Common myeloid progenitor, CD34-positive (primary cell): ENCODE measurements around the gene HMCN2.

ENCODE experiments used
- CTCF ChIA-PET: fragments of 350-600 bp; sonication (Branson Sonifier 250); formaldehyde crosslinking; loops from one replicate; lab custom pipeline; 2021; ENCODE audit warnings: antibody characterized with exemption; lab: Charles Lee
- POLR2A ChIA-PET: fragments of 350-600 bp; sonication (Branson Sonifier 250); formaldehyde crosslinking; loops from one replicate; lab custom pipeline; 2021; ENCODE audit warnings: antibody characterized with exemption; lab: Charles Lee
- DNase-seq, 3 donors: peaks; one replicate each; pipeline versions ENCODE4 v3.0.0 to v3.0.0-alpha.2; 2013
- H3K27ac ChIP-seq, 2 experiments: 1 replicate in 1 of 2; 2 replicates in 1 of 2; pipeline ENCODE4 v1.7.0; 2013; ENCODE audit warnings: inconsistent platforms in 2 of 2, low read length in 2 of 2, mild to moderate bottlenecking in 2 of 2, low read depth in 1 of 2, moderate library complexity in 1 of 2; ENCODE audit not compliant: severe bottlenecking in 2 of 2, insufficient read depth in 1 of 2, poor library complexity in 1 of 2
- H3K27me3 ChIP-seq, 5 experiments: replicated peaks in 2 of 5; 1 replicate in 3 of 5; 2 replicates in 2 of 5; pipeline versions ENCODE4 v1.6.1 to v1.7.0; 2013; ENCODE audit warnings: low read length in 4 of 5, mild to moderate bottlenecking in 2 of 5, moderate library complexity in 2 of 5, inconsistent platforms in 1 of 5; ENCODE audit not compliant: insufficient read depth in 5 of 5, control insufficient read depth in 4 of 5
- H3K36me3 ChIP-seq, 4 experiments: 1 replicate in 2 of 4; 2 replicates in 2 of 4; pipeline versions ENCODE4 v1.6.1 to v1.7.0; 2013; ENCODE audit warnings: low read length in 3 of 4, control low read depth in 1 of 4, mild to moderate bottlenecking in 1 of 4; ENCODE audit not compliant: control insufficient read depth in 4 of 4, insufficient read depth in 4 of 4
- H3K4me1 ChIP-seq, 4 experiments: 1 replicate in 3 of 4; 2 replicates in 1 of 4; pipeline versions ENCODE4 v1.6.1 to v1.7.1; 2013; ENCODE audit warnings: low read length in 3 of 4, mild to moderate bottlenecking in 3 of 4, control low read depth in 1 of 4, inconsistent platforms in 1 of 4, moderate library complexity in 1 of 4; ENCODE audit not compliant: control insufficient read depth in 4 of 4, insufficient read depth in 4 of 4; ENCODE audit errors: control extremely low read depth in 1 of 4
- H3K4me3 ChIP-seq, 7 experiments: 1 replicate in 4 of 7; 2 replicates in 3 of 7; pipeline versions ENCODE4 v1.5.1 to v1.7.0; 2013; ENCODE audit warnings: mild to moderate bottlenecking in 7 of 7, low read length in 6 of 7, moderate library complexity in 6 of 7, inconsistent platforms in 2 of 7, low read depth in 2 of 7, control low read depth in 1 of 7; ENCODE audit not compliant: insufficient read depth in 4 of 7, control insufficient read depth in 1 of 7; ENCODE audit errors: extremely low read depth in 1 of 7
- H3K9me3 ChIP-seq, 5 experiments: 1 replicate in 4 of 5; 2 replicates in 1 of 5; pipeline versions ENCODE4 v1.6.1 to v1.7.1; 2013; ENCODE audit warnings: low read length in 4 of 5, mild to moderate bottlenecking in 2 of 5, inconsistent platforms in 1 of 5, low read depth in 1 of 5, moderate library complexity in 1 of 5; ENCODE audit not compliant: control insufficient read depth in 4 of 5, insufficient read depth in 2 of 5; ENCODE audit errors: control extremely low read depth in 1 of 5
- WGBS: methylation state at CpG from one replicate; pipeline ENCODE4 v1.1.5; 2013; ENCODE audit not compliant: insufficient coverage; 5-methylcytosine and 5-hydroxymethylcytosine counted together

The HMCN2 gene

DNA sequence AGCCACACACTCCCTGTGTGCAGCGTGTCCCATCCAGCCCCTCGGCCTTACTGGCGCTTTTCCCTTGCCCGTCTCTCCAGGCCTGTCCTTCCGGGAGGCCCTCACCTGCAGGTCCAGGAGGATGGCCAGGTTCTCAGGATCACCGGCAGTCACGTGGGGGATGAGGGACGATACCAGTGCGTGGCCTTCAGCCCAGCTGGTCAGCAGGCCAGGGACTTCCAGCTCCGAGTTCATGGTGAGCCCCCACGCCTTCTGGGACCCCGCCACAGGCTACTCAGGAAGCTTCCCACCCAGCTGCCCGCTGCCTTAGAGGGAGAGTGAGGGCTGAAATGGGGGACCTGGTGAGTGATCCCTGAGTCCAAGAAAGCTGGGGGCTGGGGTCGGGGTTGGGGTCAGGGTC is 85.8 kb downstream of the HMCN2 start:
- ChIA-PET POLR2A (interaction anchor here (0.6 kb wide), 1 partner anchor 50 kb away, joined by 3 read pairs; no protein-coding TSS in a partner anchor), CTCF (no interaction called here)
- DNase-seq: no peak
- Histone ChIP-seq H3K27me3 (peaks cover 0 to 3% (median 0%) of the 10 kb centered on the region in 5 experiments), H3K9me3 (no peaks in the 10 kb centered on the region), H3K27ac (no peak overlapping the region), H3K4me1 (no peaks in the 10 kb centered on the region), H3K36me3 (no peaks in the 10 kb centered on the region), H3K4me3 (no peak overlapping the region)
- 94% methylated on average over 12 of the region's 14 CpGs for WGBS

DNA sequence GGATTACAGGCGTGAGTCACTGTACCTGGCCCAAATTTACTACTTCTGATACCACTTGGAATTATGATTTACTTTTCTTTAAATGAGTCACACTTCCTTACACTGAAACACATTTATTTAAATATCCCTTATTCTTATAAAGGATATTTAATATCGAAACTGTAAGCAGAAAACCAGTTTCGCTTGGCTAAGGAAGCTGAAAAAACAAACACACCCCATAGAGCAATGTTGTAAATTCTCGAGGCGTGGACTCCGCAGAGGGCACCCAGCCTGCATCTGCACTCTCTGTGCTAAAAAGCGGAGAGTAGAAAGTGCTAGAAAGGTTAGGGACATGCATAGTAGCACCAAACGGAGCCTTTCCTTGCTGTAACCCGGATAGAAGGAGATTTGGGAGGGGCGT is 86.5 kb downstream of the HMCN2 start:
- no peak overlapping the region for H3K4me3 ChIP-seq
- H3K9me3 ChIP-seq: no peaks in the 10 kb centered on the region
- CTCF ChIA-PET: no interaction called here
- no peak overlapping the region for H3K27ac ChIP-seq
- 94% methylated on average over 3 of the region's 10 CpGs for WGBS
- no peaks in the 10 kb centered on the region for H3K4me1 ChIP-seq
- POLR2A ChIA-PET: no interaction called here
- DNase-seq: no peak
- peaks cover 0 to 3% (median 0%) of the 10 kb centered on the region in 5 experiments for H3K27me3 ChIP-seq
- no peaks in the 10 kb centered on the region for H3K36me3 ChIP-seq

DNA sequence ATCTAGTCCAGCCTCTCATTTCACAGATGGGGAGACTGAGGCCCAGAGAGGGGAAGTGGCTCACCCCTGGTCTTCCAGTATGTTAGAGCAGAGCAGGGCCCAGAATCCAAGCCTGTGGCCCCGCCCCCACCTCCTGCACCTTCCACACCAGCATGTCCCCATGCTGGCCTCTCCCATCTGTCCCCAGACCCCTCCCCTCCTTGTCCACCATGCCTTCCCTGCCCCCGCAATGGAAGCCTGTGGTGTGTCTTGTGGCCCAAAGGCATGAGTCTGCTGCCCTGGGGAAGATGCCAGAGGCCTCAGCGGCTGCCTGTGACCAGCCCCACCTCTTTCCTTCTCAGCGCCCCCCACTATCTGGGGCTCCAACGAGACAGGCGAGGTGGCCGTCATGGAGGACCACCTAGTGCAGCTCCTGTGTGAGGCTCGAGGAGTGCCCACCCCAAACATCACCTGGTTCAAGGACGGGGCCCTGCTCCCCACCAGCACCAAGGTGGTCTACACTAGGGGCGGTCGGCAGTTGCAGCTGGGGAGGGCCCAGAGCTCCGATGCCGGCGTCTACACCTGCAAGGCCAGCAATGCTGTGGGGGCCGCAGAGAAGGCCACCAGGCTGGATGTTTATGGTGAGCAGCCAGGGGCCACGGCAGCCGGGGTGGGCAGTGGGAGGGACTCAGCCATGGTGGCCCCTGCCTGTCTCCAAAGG is 87.2 kb downstream of the HMCN2 start:
- Histone ChIP-seq H3K27ac (no peak overlapping the region), H3K4me1 (no peaks in the 10 kb centered on the region), H3K36me3 (no peaks in the 10 kb centered on the region), H3K4me3 (no peak overlapping the region), H3K9me3 (no peaks in the 10 kb centered on the region), H3K27me3 (peaks cover 0 to 3% (median 0%) of the 10 kb centered on the region in 5 experiments)
- POLR2A ChIA-PET: interaction anchor here (0.6 kb wide), 1 partner anchor 666 kb away, joined by 3 read pairs; no protein-coding TSS in a partner anchor
- 98% methylated on average over 14 of the region's 17 CpGs for WGBS
- no peak for DNase-seq
- CTCF ChIA-PET: interaction anchor here (1.1 kb wide), 1 partner anchor 47 kb away, joined by 3 read pairs; no protein-coding TSS in a partner anchor

DNA sequence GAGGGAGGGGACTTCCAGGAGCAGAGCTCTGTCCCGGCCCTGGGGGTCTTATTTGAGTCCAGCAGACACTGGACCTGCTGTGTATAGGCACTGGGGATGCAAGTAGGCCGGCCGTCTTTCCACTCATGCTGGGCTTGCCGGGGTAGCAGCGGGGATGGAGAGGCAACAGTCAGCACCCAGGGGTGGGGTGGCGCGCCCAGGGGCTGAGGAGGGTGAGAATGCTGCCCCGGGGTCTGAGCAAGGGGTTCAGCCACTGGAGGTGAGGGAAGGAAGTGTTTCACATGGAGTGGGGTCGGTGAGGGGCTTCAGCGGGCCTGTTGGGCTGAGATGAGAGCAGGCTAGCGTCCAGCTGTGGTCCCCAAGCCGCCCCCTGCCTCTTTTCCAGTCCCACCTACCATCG is 88.8 kb downstream of the HMCN2 start:
- Histone ChIP-seq H3K4me3 (no peak overlapping the region), H3K27me3 (peaks cover 0 to 3% (median 0%) of the 10 kb centered on the region in 5 experiments), H3K27ac (no peak overlapping the region), H3K9me3 (no peaks in the 10 kb centered on the region), H3K36me3 (no peaks in the 10 kb centered on the region), H3K4me1 (no peaks in the 10 kb centered on the region)
- WGBS: 96% methylated on average over 11 of the region's 13 CpGs
- ChIA-PET POLR2A (no interaction called here), CTCF (no interaction called here)
- no peak for DNase-seq

DNA sequence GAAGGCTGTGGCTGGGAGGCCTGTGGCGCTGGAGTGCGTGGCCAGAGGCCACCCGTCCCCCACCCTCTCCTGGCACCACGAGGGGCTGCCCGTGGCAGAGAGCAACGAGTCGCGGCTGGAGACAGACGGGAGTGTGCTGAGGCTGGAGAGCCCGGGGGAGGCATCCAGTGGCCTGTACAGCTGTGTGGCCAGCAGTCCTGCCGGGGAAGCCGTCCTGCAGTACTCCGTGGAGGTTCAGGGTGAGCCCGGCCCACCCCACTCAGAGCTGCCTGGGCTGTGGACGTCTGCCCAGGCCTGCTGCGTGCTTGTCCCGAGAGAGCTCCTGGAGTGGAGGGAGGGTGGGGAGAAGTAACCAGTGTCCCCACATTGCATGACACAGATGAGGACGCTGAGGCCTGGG is 89.2 kb downstream of the HMCN2 start:
- Histone ChIP-seq H3K4me1 (no peaks in the 10 kb centered on the region), H3K9me3 (no peaks in the 10 kb centered on the region), H3K27me3 (peaks cover 0 to 3% (median 0%) of the 10 kb centered on the region in 5 experiments), H3K36me3 (no peaks in the 10 kb centered on the region), H3K4me3 (no peak overlapping the region), H3K27ac (no peak overlapping the region)
- DNase-seq: no peak
- WGBS: 94% methylated on average over 16 of the region's 18 CpGs
- ChIA-PET POLR2A (interaction anchor here (0.5 kb wide), 1 partner anchor 14 kb away, joined by 3 read pairs; no protein-coding TSS in a partner anchor), CTCF (no interaction called here)

DNA sequence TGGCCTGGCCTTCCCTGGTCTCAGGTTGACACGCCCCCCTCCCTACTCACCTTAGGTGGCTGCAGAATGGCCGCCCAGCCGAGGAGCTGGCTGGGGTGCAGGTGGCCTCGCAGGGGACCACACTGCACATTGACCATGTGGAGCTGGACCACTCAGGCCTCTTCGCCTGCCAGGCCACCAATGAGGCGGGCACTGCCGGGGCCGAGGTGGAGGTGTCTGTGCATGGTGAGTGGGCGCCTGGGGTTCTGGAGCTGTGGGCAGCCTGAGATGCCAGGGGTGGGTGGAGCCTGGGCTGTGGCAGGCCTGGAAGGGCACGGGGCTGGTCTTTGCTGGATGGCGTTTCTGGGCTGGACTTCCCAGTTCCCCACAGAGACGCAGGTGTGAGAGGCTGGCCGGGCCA is 90.5 kb downstream of the HMCN2 start:
- ChIA-PET POLR2A (interaction anchor here (0.6 kb wide), 1 partner anchor 43 kb away, joined by 3 read pairs; no protein-coding TSS in a partner anchor), CTCF (no interaction called here)
- no peaks in the 10 kb centered on the region for H3K4me1 ChIP-seq
- DNase-seq: no peak
- peaks cover 0 to 3% (median 0%) of the 10 kb centered on the region in 5 experiments for H3K27me3 ChIP-seq
- H3K4me3 ChIP-seq: no peak overlapping the region
- H3K36me3 ChIP-seq: no peaks in the 10 kb centered on the region
- no peak overlapping the region for H3K27ac ChIP-seq
- WGBS: 92% methylated on average over 9 of the region's 13 CpGs
- no peaks in the 10 kb centered on the region for H3K9me3 ChIP-seq

DNA sequence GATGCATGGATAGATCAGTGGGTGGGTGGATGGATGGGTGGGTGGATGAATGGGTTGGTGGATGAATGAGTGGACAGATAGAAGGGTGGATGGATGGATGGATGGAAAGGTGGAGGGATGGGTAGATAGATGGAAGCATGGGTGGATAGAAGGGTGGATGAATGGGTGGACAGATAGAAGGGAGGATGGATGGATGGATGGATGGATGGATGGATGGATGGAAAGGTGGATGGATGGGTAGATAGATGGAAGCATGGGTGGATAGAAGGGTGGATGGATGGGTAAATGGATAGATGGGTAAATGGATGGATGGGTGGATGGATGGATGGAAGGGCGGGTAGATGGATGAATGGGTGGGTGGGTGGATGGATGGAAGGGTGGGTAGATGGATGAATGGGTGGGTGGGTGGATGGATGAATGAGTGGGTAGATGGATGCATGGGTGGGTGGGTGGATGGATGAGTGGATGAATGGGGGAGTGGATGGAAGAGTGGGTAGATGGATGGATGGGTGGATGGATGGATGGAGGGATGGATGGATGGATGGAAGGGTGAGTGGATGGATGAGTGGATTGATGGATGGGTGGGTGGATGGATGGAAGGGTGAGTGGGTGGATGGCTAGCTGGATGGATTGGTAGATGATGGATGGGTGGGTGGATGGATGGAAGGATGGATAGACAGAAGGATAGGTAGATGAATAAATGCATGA is 91.5 kb downstream of the HMCN2 start:
- WGBS: 100% methylated on average over 1 of the region's 1 CpG
- no peaks in the 10 kb centered on the region for H3K9me3 ChIP-seq
- no peaks in the 10 kb centered on the region for H3K4me1 ChIP-seq
- no peak overlapping the region for H3K27ac ChIP-seq
- H3K27me3 ChIP-seq: peaks cover 0 to 3% (median 0%) of the 10 kb centered on the region in 5 experiments
- ChIA-PET POLR2A (no interaction called here), CTCF (no interaction called here)
- no peak overlapping the region for H3K4me3 ChIP-seq
- H3K36me3 ChIP-seq: no peaks in the 10 kb centered on the region
- no peak for DNase-seq
